Endothelial cell of umbilical vein (primary cell): ENCODE data around the gene ELMOD3. TPM values are rescaled to one million over a fixed set of nuclear protein-coding genes. Genes with fewer than 3 reads are reported as not detected.

Experiments
- BruUV-seq: library from RNA; stranded (reverse); fragments of 400-500 nt; replicated peaks from 2 replicates; lab custom pipeline; 2021; lab: Mats Ljungman, UMichigan
- CTCF ChIA-PET: fragments of 300-600, 350-600 bp; sonication (Branson Sonifier 250); formaldehyde crosslinking; loops from one replicate; lab custom pipeline; 2021; ENCODE audit warnings: antibody characterized with exemption, inconsistent platforms; lab: Charles Lee
- POLR2A ChIA-PET: fragments of 300-600, 350-600 bp; sonication (Branson Sonifier 250); formaldehyde crosslinking; loops from one replicate; lab custom pipeline; 2021; ENCODE audit warnings: antibody characterized with exemption, inconsistent platforms; lab: Charles Lee
- DNase-seq: peaks from one replicate; pipeline ENCODE4 v3.0.0-alpha.2; 2011; ENCODE audit warnings: low read depth, low spot score
- FAIRE-seq: peaks from 2 replicates; lab custom pipeline; 2011; peaks lifted over from hg19 to GRCh38; lab: Jason Lieb, UNC
- H2AFZ ChIP-seq: 2 replicates; pipeline ENCODE4 v1.6.0; 2012; ENCODE audit warnings: low read depth, low read length, control low read depth, inconsistent platforms
- H3K27ac ChIP-seq: 2 replicates; pipeline ENCODE4 v1.5.1; 2011; ENCODE audit warnings: low read depth, mild to moderate bottlenecking, control low read depth, low read length, moderate library complexity; ENCODE audit not compliant: insufficient read depth
- H3K27me3 ChIP-seq, 2 experiments: 2 replicates each; pipeline versions ENCODE4 v1.6.0 to v1.6.1; 2011; ENCODE audit warnings: low read length in 2 of 2, mixed read lengths in 1 of 2; ENCODE audit not compliant: control insufficient read depth in 2 of 2, insufficient read depth in 2 of 2
- H3K36me3 ChIP-seq, 2 experiments: 2 replicates in 1 of 2; 3 replicates in 1 of 2; pipeline ENCODE4 v1.5.1; 2011; ENCODE audit warnings: low read length in 2 of 2, mild to moderate bottlenecking in 1 of 2, moderate library complexity in 1 of 2; ENCODE audit not compliant: control insufficient read depth in 2 of 2, insufficient read depth in 2 of 2; ENCODE audit errors: extremely low read depth in 1 of 2
- H3K4me1 ChIP-seq: 3 replicates; pipeline ENCODE4 v1.5.1; 2011; ENCODE audit warnings: mild to moderate bottlenecking, low read length; ENCODE audit not compliant: control insufficient read depth, insufficient read depth; ENCODE audit errors: extremely low read depth
- H3K4me2 ChIP-seq: 2 replicates; pipeline ENCODE4 v1.6.1; 2011; ENCODE audit warnings: low read length, control low read depth, mixed read lengths; ENCODE audit not compliant: insufficient read depth
- H3K4me3 ChIP-seq, 3 experiments: fragments of 200-600 bp in 1 of 3; sonication (generic), shearing (Covaris generic) in 1 of 3; replicated peaks in 1 of 3; 2 replicates each; pipeline ENCODE4 v1.5.1; 2011 to 2016; ENCODE audit warnings: control low read depth in 3 of 3, low read length in 3 of 3, mild to moderate bottlenecking in 2 of 3, inconsistent platforms in 1 of 3, low read depth in 1 of 3, moderate library complexity in 1 of 3; ENCODE audit not compliant: insufficient read depth in 1 of 3
- H3K79me2 ChIP-seq: 2 replicates; pipeline ENCODE4 v1.6.0; 2012; ENCODE audit warnings: low read length, inconsistent platforms; ENCODE audit not compliant: control insufficient read depth, insufficient read depth
- H3K9ac ChIP-seq: replicated peaks from 2 replicates; pipeline ENCODE3; 2011; ENCODE audit warnings: low read length, control low read depth; ENCODE audit not compliant: insufficient read depth; ENCODE audit errors: extremely low read depth
- H3K9me1 ChIP-seq: replicated peaks from 3 replicates; pipeline ENCODE4 v1.6.0; 2011; ENCODE audit warnings: mild to moderate bottlenecking, low read length; ENCODE audit not compliant: control insufficient read depth, insufficient read depth; ENCODE audit errors: extremely low read depth
- H3K9me3 ChIP-seq: replicated peaks from 2 replicates; pipeline ENCODE4 v1.5.1; 2012; ENCODE audit warnings: low read length, inconsistent platforms; ENCODE audit not compliant: control insufficient read depth, insufficient read depth
- H4K20me1 ChIP-seq: replicated peaks from 2 replicates; pipeline ENCODE3; 2011; ENCODE audit warnings: mild to moderate bottlenecking, low read length; ENCODE audit not compliant: control insufficient read depth, insufficient read depth; ENCODE audit errors: extremely low read depth
- CTCF ChIP-seq, 2 donors: IDR thresholded peaks; 1 replicate in 1 of 2; 2 replicates in 1 of 2; pipeline ENCODE4 v1.5.1; 2011; ENCODE audit warnings: low read length in 2 of 2, mild to moderate bottlenecking in 2 of 2, moderate library complexity in 2 of 2, control low read depth in 1 of 2, inconsistent platforms in 1 of 2, low read depth in 1 of 2; ENCODE audit not compliant: insufficient read depth in 1 of 2; ENCODE audit errors: extremely low read depth in 1 of 2
- FOS ChIP-seq: IDR thresholded peaks from 2 replicates; pipeline ENCODE4 v1.6.1; 2011; ENCODE audit warnings: mild to moderate bottlenecking, low read length, moderate library complexity, borderline replicate concordance; ENCODE audit not compliant: insufficient read depth
- GATA2 ChIP-seq: IDR thresholded peaks from 2 replicates; pipeline ENCODE4 v1.7.0; 2011; ENCODE audit warnings: low read depth, mild to moderate bottlenecking, moderate library complexity, mixed read lengths, low read length; ENCODE audit not compliant: insufficient read length, insufficient read depth
- MYC ChIP-seq: IDR thresholded peaks from one replicate; pipeline ENCODE4 v1.6.1; 2011; ENCODE audit warnings: mild to moderate bottlenecking, low read depth, low read length
- POLR2A ChIP-seq: IDR thresholded peaks from 2 replicates; pipeline ENCODE4 v1.6.1; 2012; ENCODE audit warnings: low read depth, mild to moderate bottlenecking, control low read depth, low read length
- POLR2AphosphoS5 ChIP-seq: IDR thresholded peaks from 2 replicates; pipeline ENCODE4 v1.6.1; 2012; ENCODE audit warnings: low read depth, mild to moderate bottlenecking, control low read depth, low read length, moderate library complexity; ENCODE audit not compliant: insufficient read depth
- dilution Hi-C: fragments of 300-500 bp; cut with MboI; formaldehyde crosslinking; loops from one replicate; pipeline ENCODE4 v1.15.0; 2019; ENCODE audit warnings: low sequenced_read_pairs; ENCODE audit not compliant: extremely low pct_ligation_motif_present
- intact Hi-C: fragments of 100-400 bp; cut with micrococcal nuclease; formaldehyde crosslinking; loops from one replicate; pipeline ENCODE4 v1.10.0; 2022
- polyA plus RNA-seq, 4 experiments: library from polyadenylated mRNA; depleted of rRNA in 3 of 4; stranded (reverse) in 3 of 4; unstranded in 1 of 4; fragments of >200 nt; gene quantifications; 2 replicates each; pipeline versions ENCODE4 v1.2.1 to v1.2.3, GENCODE V29; 2011 to 2012; ENCODE audit warnings: missing spikeins in 1 of 4
- total RNA-seq: library from RNA; stranded (reverse); gene quantifications from 2 replicates; pipeline ENCODE4 v1.2.3, GENCODE V29; 2021

ELMOD3 gene
- total and polyA plus RNA-seq, 2 donors (not counting 3 experiments of a cell fraction or from before 2014, with no cell fraction given), result 12.3 to 22.0 TPM

DNA sequence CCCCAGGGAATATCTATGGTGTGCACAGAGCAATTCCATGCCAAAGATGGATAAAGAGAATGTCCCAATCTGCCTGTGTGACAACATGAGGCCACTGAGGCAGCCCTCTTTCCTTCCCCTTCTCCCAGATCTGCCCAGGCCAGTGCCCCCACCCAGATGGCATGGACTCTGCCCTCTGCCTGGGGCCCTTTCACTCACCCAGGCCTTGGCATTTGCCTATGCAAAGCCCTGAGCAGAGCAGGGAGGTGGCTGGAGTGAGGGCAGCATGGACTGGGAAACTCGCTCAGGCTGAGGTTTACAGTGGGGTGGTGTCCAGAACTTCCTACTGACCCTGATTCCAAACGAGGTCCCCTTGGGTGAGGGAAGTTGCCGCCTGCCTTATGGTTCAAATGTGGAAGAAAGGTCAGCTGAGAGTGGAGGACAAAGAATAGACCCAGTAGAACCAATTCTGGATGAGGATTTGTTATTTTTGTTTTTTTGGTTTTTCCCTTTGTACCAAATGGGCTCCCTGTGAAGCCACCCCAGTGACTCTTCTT, 72.8 kb downstream of the ELMOD3 start:
- Histone ChIP-seq H3K4me1 (no peaks in the 10 kb centered on the region), H2AFZ (no peak overlapping the region), H3K9me3 (no peaks in the 10 kb centered on the region), H3K4me3 (no peak overlapping the region), H3K27me3 (no peaks in the 10 kb centered on the region), H3K36me3 (no peaks in the 10 kb centered on the region), H3K4me2 (no peak overlapping the region), H3K27ac (no peak overlapping the region), H3K9ac (no peak overlapping the region), H4K20me1 (no peaks in the 10 kb centered on the region), H3K9me1 (no peaks in the 10 kb centered on the region), H3K79me2 (no peaks in the 10 kb centered on the region)
- dilution Hi-C loops (no loop called here), intact Hi-C loops (no loop called here)
- POLR2A ChIA-PET, result interaction anchor here (1.2 kb wide), 1 partner anchor 113 kb away, joined by 3 read pairs; no protein-coding TSS in a partner anchor
- FAIRE-seq, result no peak
- CTCF ChIA-PET, result interaction anchor here (1.0 to 4.6 kb wide), 4 partner anchors 8 to 126 kb away, joined by 3 to 19 read pairs (median 10); partner anchors contain the start of gene MAT2A
- TF ChIP-seq POLR2A, result no peak
- TF ChIP-seq MYC, result no peak
- no peak for TF ChIP-seq POLR2AphosphoS5
- no peak for TF ChIP-seq GATA2
- TF ChIP-seq FOS, result no peak
- TF ChIP-seq CTCF (IDR thresholded peaks at IDR 0.05; ENCODE audit: extremely low read depth in 1 of 2, insufficient read depth in 1 of 2, low read depth in 1 of 2, low read length in 2 of 2), result no peak
- no TSS peak for BruUV-seq
- DNase-seq, result no peak
